ENCODE data around the gene GAS2.
A peak's percentile ranks its signal among the peaks of the same experiment; 100 is the strongest.

Gene GAS2

GRCh38 chr11:22702031-22702430, 35.6 kb downstream of the GAS2 start (continued):
- TF ChIP-seq ZBTB26 (tag by site-specific recombination; optimal IDR thresholded peaks at IDR 0.05): no peak
- no peak for TF ChIP-seq BCL6B (tag by site-specific recombination; IDR thresholded peaks at IDR 0.05)
- TF ChIP-seq ZNF202 (tag by site-specific recombination; IDR thresholded peaks at IDR 0.05; ENCODE audit: borderline replicate concordance): no peak
- TF ChIP-seq ZNF501 (tag by site-specific recombination; IDR thresholded peaks at IDR 0.05): no peak
- no peak for TF ChIP-seq ZSCAN23 (tag by site-specific recombination; IDR thresholded peaks at IDR 0.05)
- TF ChIP-seq ZSCAN16 (tag by site-specific recombination; IDR thresholded peaks at IDR 0.05): no peak
- no peak for TF ChIP-seq ZNF391 (tag by site-specific recombination; IDR thresholded peaks at IDR 0.05; ENCODE audit: borderline replicate concordance, low read depth)

GRCh38 chr11:22703040-22703439, 36.6 kb downstream of the GAS2 start:
- Histone ChIP-seq H3K36me3 (ENCODE audit: control insufficient read depth in 2 of 2, insufficient read depth in 1 of 2, low read length in 2 of 2) (no peaks in the 10 kb centered on the region), H3K4me1 (ENCODE audit: control insufficient read depth, insufficient read depth, low read length) (no peaks in the 10 kb centered on the region), H3K27ac (ENCODE audit: extremely low read depth, low read depth, low read length) (no peak overlapping the region), H3K4me3 (ENCODE audit: low read depth, low read length) (no peak overlapping the region; the same call in 1 of the 2 replicates), H3K9me3 (ENCODE audit: control insufficient read depth, insufficient read depth, low read depth, low read length) (no peaks in the 10 kb centered on the region)
- CTCF ChIA-PET: interaction anchor here (0.6 kb wide), 1 partner anchor 128 kb away, joined by 4 read pairs; no protein-coding TSS in a partner anchor
- POLR2A ChIA-PET: interaction anchor here (1.0 kb wide), 1 partner anchor 78 kb away, joined by 3 read pairs; no protein-coding TSS in a partner anchor
- TF ChIP-seq ZNF670 (tag by site-specific recombination; IDR thresholded peaks at IDR 0.05; ENCODE audit: low read depth): no peak
- TF ChIP-seq HIC1 (tag by site-specific recombination; IDR thresholded peaks at IDR 0.05): peak; percentile 19; the same call in 1 of the 2 replicates
- no peak for TF ChIP-seq ZNF521 (tag by site-specific recombination; IDR thresholded peaks at IDR 0.05)
- peak; percentile 36; the same call in 1 of the 2 replicates for TF ChIP-seq ZNF660 (tag by site-specific recombination; IDR thresholded peaks at IDR 0.05)
- TF ChIP-seq ZNF398 (tag by site-specific recombination; IDR thresholded peaks at IDR 0.05): no peak
- peak; percentile 83 for TF ChIP-seq PRDM1 (tag by site-specific recombination; IDR thresholded peaks at IDR 0.05)
- no peak for TF ChIP-seq ZNF350 (tag by site-specific recombination; IDR thresholded peaks at IDR 0.05)
- TF ChIP-seq ZXDB (tag by site-specific recombination; IDR thresholded peaks at IDR 0.05): 0 out of 2 replicates have a peak, but pooled peaks have one; percentile 12
- no peak for TF ChIP-seq ZBTB49 (tag by site-specific recombination; IDR thresholded peaks at IDR 0.05; ENCODE audit: low read depth)
- no peak for TF ChIP-seq ZNF473 (tag by site-specific recombination; IDR thresholded peaks at IDR 0.05)
- no peak for TF ChIP-seq ZNF280C (tag by site-specific recombination; IDR thresholded peaks at IDR 0.05)
- no peak for TF ChIP-seq ZNF791 (tag by site-specific recombination; IDR thresholded peaks at IDR 0.05)
- TF ChIP-seq ZSCAN30 (tag by site-specific recombination; IDR thresholded peaks at IDR 0.05): 0 out of 2 replicates have a peak, but pooled peaks have one; percentile 55
